Ovary (tissue), 3 donors: Measurements from ENCODE around the gene ARHGAP23.

ENCODE experiments used
- CTCF ChIP-seq, 3 donors: fragments of 450-650 bp in 2 of 3; fragments of 200-600 bp in 1 of 3; IDR thresholded peaks; one replicate each; pipeline versions ENCODE4 v1.5.1 to v1.8.0; 2016 to 2022; ENCODE audit warnings: antibody characterized with exemption in 3 of 3, mild to moderate bottlenecking in 1 of 3
- POLR2A ChIP-seq: fragments of 450-650 bp; IDR thresholded peaks from one replicate; pipeline ENCODE4 v1.6.1; 2017; ENCODE audit warnings: antibody characterized with exemption, mild to moderate bottlenecking, moderate library complexity
- donor health status: DM: no; HTN: no; CAD: no.

- TF ChIP-seq POLR2A (no peak), CTCF (IDR thresholded peaks at IDR 0.05) (no peak)
Observed at GRCh38 chr17:38558728-38559050, 130.4 kb downstream of the ARHGAP23 start.
